HG03064 (cell line): Measurements from ENCODE around the gene KRT6A.

ENCODE experiments used
- ATAC-seq: cut with Tn5 transposase; IDR thresholded peaks from one replicate; pipeline ENCODE4 v1.9.1; 2021; ENCODE audit warnings: low read depth; ENCODE audit not compliant: unreplicated experiment

KRT6A gene

GRCh38 chr12:52524898-52525591 lies 32.0 kb upstream of the KRT6A start:
- ATAC-seq, result no peak

- no peak for ATAC-seq
Measured at GRCh38 chr12:52524241-52524897, 31.3 kb upstream of the KRT6A start.

- no peak for ATAC-seq
Measured at GRCh38 chr12:52523824-52524223, 30.8 kb upstream of the KRT6A start.

- ATAC-seq, result no peak
Measured at GRCh38 chr12:52522346-52523011, 29.4 kb upstream of the KRT6A start.

GRCh38 chr12:52521568-52522266 lies 28.7 kb upstream of the KRT6A start:
- ATAC-seq, result no peak

GRCh38 chr12:52521175-52521567 lies 28.1 kb upstream of the KRT6A start:
- ATAC-seq, result no peak

GRCh38 chr12:52519826-52520662 lies 27.0 kb upstream of the KRT6A start, which contains the start of gene KRT5:
Gene KRT5 (minus strand): TSS chr12:52520394. CDS start chr12:52520296, 98 bp downstream.
- no peak for ATAC-seq

GRCh38 chr12:52519387-52519703 lies 26.3 kb upstream of the KRT6A start:
- ATAC-seq, result no peak

GRCh38 chr12:52518574-52519386 lies 25.7 kb upstream of the KRT6A start:
- ATAC-seq, result no peak

GRCh38 chr12:52517888-52518287 lies 24.8 kb upstream of the KRT6A start:
- ATAC-seq, result no peak

- no peak for ATAC-seq
Measured at GRCh38 chr12:52517005-52517835, 24.2 kb upstream of the KRT6A start.

- ATAC-seq, result no peak
Measured at GRCh38 chr12:52515927-52516831, 23.1 kb upstream of the KRT6A start.

GRCh38 chr12:52515319-52515646 lies 22.2 kb upstream of the KRT6A start:
- ATAC-seq, result no peak

- no peak for ATAC-seq
Measured at GRCh38 chr12:52514471-52515318, 21.6 kb upstream of the KRT6A start.

- ATAC-seq, result no peak
Measured at GRCh38 chr12:52513736-52514135, 20.7 kb upstream of the KRT6A start.

GRCh38 chr12:52508211-52508610 lies 15.2 kb upstream of the KRT6A start:
- no peak for ATAC-seq
